IPS-11a (cell line): ENCODE measurements around the gene DYNC2LI1.

Experiments
- H3K4me3 ChIP-seq: one replicate; pipeline ENCODE4 v1.5.1; 2013; ENCODE audit warnings: low read depth, low read length, control low read depth

Gene DYNC2LI1

GRCh38 chr2:43812947-43813346, 39.1 kb downstream of the DYNC2LI1 start:
- H3K4me3 ChIP-seq: no peak overlapping the region

- no peak overlapping the region for H3K4me3 ChIP-seq
Observed at GRCh38 chr2:43814711-43815110, 40.9 kb downstream of the DYNC2LI1 start.

- no peak overlapping the region for H3K4me3 ChIP-seq
Observed at GRCh38 chr2:43818761-43819160, 44.9 kb downstream of the DYNC2LI1 start.

GRCh38 chr2:43819491-43820163, 45.8 kb downstream of the DYNC2LI1 start:
- H3K4me3 ChIP-seq: no peak overlapping the region

GRCh38 chr2:43822839-43823238, 49.0 kb downstream of the DYNC2LI1 start:
- H3K4me3 ChIP-seq: no peak overlapping the region

GRCh38 chr2:43823751-43824150, 49.9 kb downstream of the DYNC2LI1 start:
- H3K4me3 ChIP-seq: no peak overlapping the region

- H3K4me3 ChIP-seq: no peak overlapping the region
Observed at GRCh38 chr2:43824512-43824911, 50.7 kb downstream of the DYNC2LI1 start.

- no peak overlapping the region for H3K4me3 ChIP-seq
Observed at GRCh38 chr2:43824951-43825493, 51.2 kb downstream of the DYNC2LI1 start.

- H3K4me3 ChIP-seq: no peak overlapping the region
Observed at GRCh38 chr2:43825841-43826240, 52.0 kb downstream of the DYNC2LI1 start.

GRCh38 chr2:43826305-43827250, 52.7 kb downstream of the DYNC2LI1 start:
- no peak overlapping the region for H3K4me3 ChIP-seq

- H3K4me3 ChIP-seq: peak overlapping the region; percentile 45
Observed at GRCh38 chr2:43831543-43832294, 57.9 kb downstream of the DYNC2LI1 start.

- H3K4me3 ChIP-seq: no peak overlapping the region
Observed at GRCh38 chr2:43832457-43832856, 58.6 kb downstream of the DYNC2LI1 start.

GRCh38 chr2:43837033-43837432, 63.2 kb downstream of the DYNC2LI1 start:
- no peak overlapping the region for H3K4me3 ChIP-seq

- no peak overlapping the region for H3K4me3 ChIP-seq
Observed at GRCh38 chr2:43837831-43838559, 64.2 kb downstream of the DYNC2LI1 start.

GRCh38 chr2:43838560-43839267, 64.9 kb downstream of the DYNC2LI1 start, which contains the start of the genes ABCG5 and ABCG8:
ABCG5 (minus strand) TSS chr2:43838839; CDS start chr2:43838679, 160 bp downstream.
ABCG8 (plus strand) TSS chr2:43838971; CDS start chr2:43839054, 83 bp downstream.
- H3K4me3 ChIP-seq: no peak within 1 kb of the TSS

- no peak overlapping the region for H3K4me3 ChIP-seq
Observed at GRCh38 chr2:43839776-43840564, 66.1 kb downstream of the DYNC2LI1 start.

- H3K4me3 ChIP-seq: no peak overlapping the region
Observed at GRCh38 chr2:43840965-43841364, 67.1 kb downstream of the DYNC2LI1 start.

- H3K4me3 ChIP-seq: no peak overlapping the region
Observed at GRCh38 chr2:43841949-43842865, 68.4 kb downstream of the DYNC2LI1 start.
